HL-60 (cell line): Measurements from ENCODE around the gene BMP8B.

ENCODE experiments used
- CTCF ChIP-seq: IDR thresholded peaks from one replicate; pipeline ENCODE4 v1.5.1; 2011; ENCODE audit warnings: low read length, control low read depth, inconsistent platforms; ENCODE audit not compliant: insufficient read depth
- GABPA ChIP-seq: IDR thresholded peaks from 2 replicates; pipeline ENCODE4 v1.6.1; 2012; ENCODE audit warnings: low read depth

- TF ChIP-seq CTCF = no peak
- no peak for TF ChIP-seq GABPA
Measured at GRCh38 chr1:39720094-39720999, 68.3 kb downstream of the BMP8B start.
